ENCODE data around the gene CADM4.
"Not testable (repeated sequence)": the region's sequence is repeated elsewhere in the genome, so short reads cannot be mapped to it uniquely, and the experiment has no call there.

GRCh38 chr19:43587029-43587428 lies 52.6 kb downstream of the CADM4 start:
- TF ChIP-seq POLR2A (IDR thresholded peaks at IDR 0.05; ENCODE audit: low read depth); CTCF (IDR thresholded peaks at IDR 0.05): not testable (repeated sequence)

All from esophagus muscularis mucosa (tissue), 3 donors.